Lower leg skin (tissue), 4 donors: ENCODE results near the gene TRPV2. TPM values are rescaled to one million over a fixed set of nuclear protein-coding genes. Genes with fewer than 3 reads are reported as not detected.

ENCODE experiments used
- DNase-seq, 2 donors: peaks; one replicate each; pipeline ENCODE4 v3.0.0-alpha.2; 2019; ENCODE audit warnings: low spot score in 2 of 2
- H3K4me3 ChIP-seq: fragments of 200-600 bp; sonication (generic); 2 replicates; pipeline ENCODE4 v1.5.1; 2017; ENCODE audit warnings: mild to moderate bottlenecking, low read depth; ENCODE audit not compliant: poor library complexity, severe bottlenecking
- CTCF ChIP-seq, 3 donors: fragments of 450-650 bp; IDR thresholded peaks; one replicate each; pipeline ENCODE4 v1.5.1; 2016; ENCODE audit warnings: antibody characterized with exemption in 3 of 3, mild to moderate bottlenecking in 3 of 3, moderate library complexity in 2 of 3
- POLR2A ChIP-seq, 2 donors: fragments of 450-650 bp; IDR thresholded peaks; one replicate each; pipeline ENCODE4 v1.6.1; 2016 to 2017; ENCODE audit warnings: antibody characterized with exemption in 2 of 2, mild to moderate bottlenecking in 1 of 2, moderate library complexity in 1 of 2
- WGBS, 2 donors: methylation state at CpG; one replicate each; pipeline ENCODE4 v1.1.5; 2018; 5-methylcytosine and 5-hydroxymethylcytosine counted together
- intact Hi-C: fragments of 100-400 bp; cut with DNase I; formaldehyde crosslinking; loops from one replicate; pipeline ENCODE4 v1.15.0; 2023; ENCODE audit warnings: low total_unique reads
- total RNA-seq, 4 donors: library from RNA; depleted of rRNA; stranded (reverse); fragments of >200 nt; gene quantifications; one replicate each; pipeline ENCODE4 v1.1.0, GENCODE V29; 2016

TRPV2 gene
- total RNA-seq, 4 donors from 2014 or later: 3.3 to 8.9 (median 6.9) TPM

GRCh38 chr17:16443511-16444257 is 28.3 kb downstream of the TRPV2 start:
- no peak overlapping the region for H3K4me3 ChIP-seq
- 87 to 90% methylated on average over 25 to 27 of the region's 27 CpGs for whole genome bisulfite sequencing, 2 donors
- intact Hi-C loops: no loop called here
- TF ChIP-seq POLR2A (IDR thresholded peaks at IDR 0.05) (no peak), CTCF (IDR thresholded peaks at IDR 0.05) (no peak)
- no peak for DNase-seq

- intact Hi-C loops: no loop called here
- 90 to 92% methylated on average over 6 of the region's 6 CpGs for WGBS, 2 donors
- TF ChIP-seq POLR2A (IDR thresholded peaks at IDR 0.05) (no peak), CTCF (IDR thresholded peaks at IDR 0.05) (no peak)
- no peak overlapping the region for H3K4me3 ChIP-seq
- DNase-seq: no peak
These were observed 29.0 kb downstream of the TRPV2 start for GRCh38 chr17:16444258-16444886.

GRCh38 chr17:16446338-16446983 is 31.1 kb downstream of the TRPV2 start:
- H3K4me3 ChIP-seq: no peak overlapping the region
- intact Hi-C loops: no loop called here
- WGBS, 2 donors: 90 to 91% methylated on average over 12 of the region's 12 CpGs
- DNase-seq: no peak
- TF ChIP-seq CTCF (IDR thresholded peaks at IDR 0.05) (no peak), POLR2A (IDR thresholded peaks at IDR 0.05) (no peak)

- whole genome bisulfite sequencing, 2 donors: 83 to 85% methylated on average over 8 of the region's 8 CpGs
- TF ChIP-seq POLR2A (IDR thresholded peaks at IDR 0.05): no peak
- no peak for TF ChIP-seq CTCF (IDR thresholded peaks at IDR 0.05)
- DNase-seq: no peak
- H3K4me3 ChIP-seq: no peak overlapping the region
- intact Hi-C loops: no loop called here
These were observed 32.3 kb downstream of the TRPV2 start for GRCh38 chr17:16447676-16448075.

- intact Hi-C loops: no loop called here
- no peak for DNase-seq
- H3K4me3 ChIP-seq: no peak overlapping the region
- no peak for TF ChIP-seq CTCF (IDR thresholded peaks at IDR 0.05)
- TF ChIP-seq POLR2A (IDR thresholded peaks at IDR 0.05): no peak
- WGBS, 2 donors: 79 to 87% methylated on average over 6 of the region's 6 CpGs
These were observed 33.1 kb downstream of the TRPV2 start for GRCh38 chr17:16448490-16448889.
